Smooth muscle cell (in vitro differentiated cells): ENCODE results near the gene COPS8. TPM values are rescaled to one million over a fixed set of nuclear protein-coding genes. Genes with fewer than 3 reads are reported as not detected.

ENCODE experiments used
- DNase-seq: peaks from one replicate; lab custom pipeline; 2025; ENCODE audit not compliant: unreplicated experiment; lab: John Stamatoyannopoulos, UW
- H2AFZ ChIP-seq: fragments of 200-600 bp; sonication (generic); 2 replicates; pipeline ENCODE4 v1.6.0; 2016; ENCODE audit warnings: antibody characterized with exemption, low read depth, mild to moderate bottlenecking
- H3F3A ChIP-seq: fragments of 200-600 bp; sonication (generic); 2 replicates; pipeline ENCODE4 v1.6.0; 2017; ENCODE audit warnings: antibody characterized with exemption, low read depth
- H3K27ac ChIP-seq: fragments of 200-600 bp; sonication (generic); 2 replicates; pipeline ENCODE4 v1.5.1; 2016; ENCODE audit warnings: low read depth, mild to moderate bottlenecking
- H3K27me3 ChIP-seq: fragments of 200-600 bp; sonication (generic); 2 replicates; pipeline ENCODE4 v1.6.1; 2016; ENCODE audit warnings: low read depth, mild to moderate bottlenecking
- H3K36me3 ChIP-seq: fragments of 200-600 bp; sonication (generic); 2 replicates; pipeline ENCODE4 v1.5.1; 2016; ENCODE audit warnings: low read depth
- H3K4me1 ChIP-seq: fragments of 200-600 bp; sonication (generic); 2 replicates; pipeline ENCODE4 v1.5.1; 2016; ENCODE audit warnings: low read depth
- H3K4me2 ChIP-seq: fragments of 200-600 bp; sonication (generic); 2 replicates; pipeline ENCODE4 v1.6.0; 2016; ENCODE audit warnings: mild to moderate bottlenecking
- H3K4me3 ChIP-seq: fragments of 200-600 bp; sonication (generic); 2 replicates; pipeline ENCODE4 v1.5.1; 2016; ENCODE audit warnings: mild to moderate bottlenecking
- H3K79me2 ChIP-seq: fragments of 200-600 bp; sonication (generic); 2 replicates; pipeline ENCODE4 v1.6.0; 2016; ENCODE audit warnings: low read depth, mild to moderate bottlenecking
- H3K9ac ChIP-seq: fragments of 200-600 bp; sonication (generic); 2 replicates; pipeline ENCODE4 v1.6.0; 2016; ENCODE audit warnings: low read depth
- H3K9me3 ChIP-seq: fragments of 200-600 bp; sonication (generic); replicated peaks from 2 replicates; pipeline ENCODE4 v1.5.1; 2016; ENCODE audit warnings: low read depth
- H4K20me1 ChIP-seq: fragments of 200-600 bp; sonication (generic); 2 replicates; pipeline ENCODE4 v1.6.0; 2016; ENCODE audit warnings: low read depth
- CTCF ChIP-seq: fragments of 200-600 bp; sonication (generic); IDR thresholded peaks from 2 replicates; pipeline ENCODE4 v1.5.1; 2017; ENCODE audit warnings: borderline replicate concordance, mild to moderate bottlenecking, antibody characterized with exemption; ENCODE audit not compliant: insufficient read depth, poor library complexity, severe bottlenecking
- WGBS: methylation state at CpG from one replicate; pipeline ENCODE4 v1.1.7; 2016; ENCODE audit warnings: low lambda C conversion rate; 5-methylcytosine and 5-hydroxymethylcytosine counted together
- polyA plus RNA-seq: library from polyadenylated mRNA; unstranded; fragments of >200 nt; fragmentation: Nextera tagmentation; extraction: Ambion mirVana; gene quantifications from 2 replicates; pipeline ENCODE4 v1.2.1, GENCODE V29; 2016
- total RNA-seq: library from RNA; depleted of rRNA; stranded (reverse); fragments of >200 nt; gene quantifications from 2 replicates; pipeline ENCODE4 v1.2.3, GENCODE V29; 2014

Gene COPS8
- total and polyA plus RNA-seq, 2 experiments from 2014 or later: 132 to 159 TPM

DNA sequence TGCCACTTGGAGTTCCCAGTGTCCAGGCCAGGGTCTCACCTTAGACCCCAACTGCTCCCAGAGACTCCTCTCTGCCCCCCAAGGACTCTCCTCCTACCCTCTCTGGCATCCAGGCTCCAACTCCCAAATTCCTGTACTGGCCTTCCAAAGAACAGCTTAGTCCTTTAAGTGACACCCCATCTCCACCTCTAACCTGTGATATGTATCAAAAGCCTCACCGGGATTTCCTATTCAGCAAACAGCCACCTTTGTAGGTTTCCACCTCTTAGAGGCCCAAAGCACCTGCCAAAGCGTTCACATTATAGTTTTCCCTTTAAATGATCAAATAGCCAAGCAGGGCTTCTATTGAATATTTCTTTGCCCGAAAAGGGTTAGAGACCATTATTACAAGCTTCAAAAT is 2.7 kb upstream of the COPS8 start:
- no peaks in the 10 kb centered on the region for H3K9me3 ChIP-seq

DNA sequence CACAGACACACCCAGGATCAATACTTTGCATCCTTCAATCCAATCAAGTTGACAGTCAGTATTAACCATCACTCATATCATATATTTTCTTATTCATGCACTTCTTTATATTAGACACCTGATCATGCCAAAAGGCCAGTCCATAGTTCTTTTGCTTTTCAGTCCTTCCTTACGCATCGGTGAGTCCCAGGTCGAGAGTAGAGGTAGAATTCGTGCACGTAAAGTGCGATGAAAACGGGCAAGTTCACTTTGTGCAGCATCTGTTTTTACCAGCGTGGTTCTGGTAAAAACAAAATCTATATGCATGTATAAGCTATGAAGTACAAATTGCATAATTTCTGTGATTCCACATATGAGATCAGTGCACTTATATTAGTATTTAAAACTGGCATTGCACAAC is 1.2 kb upstream of the COPS8 start:
- H3K4me3 ChIP-seq: peak overlapping the region; percentile 86
- no peak overlapping the region for H3K9ac ChIP-seq
- 97% methylated on average over 8 of the region's 8 CpGs for WGBS

More for the DNA sequence above, 2.7 kb upstream of the COPS8 start:
- Histone ChIP-seq H4K20me1 (no peaks in the 10 kb centered on the region), H3K4me1 (peaks cover 17% of the 10 kb centered on the region), H3K27ac (no peak overlapping the region), H2AFZ (no peak overlapping the region), H3K9ac (no peak overlapping the region), H3K27me3 (no peaks in the 10 kb centered on the region), H3K36me3 (no peaks in the 10 kb centered on the region), H3K4me2 (no peak overlapping the region), H3K79me2 (peaks cover 38% of the 10 kb centered on the region), H3K4me3 (no peak overlapping the region), H3F3A (no peaks in the 10 kb centered on the region)
- no peak for DNase-seq
- 99% methylated on average over 3 of the region's 3 CpGs for WGBS
- no peak for TF ChIP-seq CTCF

DNA sequence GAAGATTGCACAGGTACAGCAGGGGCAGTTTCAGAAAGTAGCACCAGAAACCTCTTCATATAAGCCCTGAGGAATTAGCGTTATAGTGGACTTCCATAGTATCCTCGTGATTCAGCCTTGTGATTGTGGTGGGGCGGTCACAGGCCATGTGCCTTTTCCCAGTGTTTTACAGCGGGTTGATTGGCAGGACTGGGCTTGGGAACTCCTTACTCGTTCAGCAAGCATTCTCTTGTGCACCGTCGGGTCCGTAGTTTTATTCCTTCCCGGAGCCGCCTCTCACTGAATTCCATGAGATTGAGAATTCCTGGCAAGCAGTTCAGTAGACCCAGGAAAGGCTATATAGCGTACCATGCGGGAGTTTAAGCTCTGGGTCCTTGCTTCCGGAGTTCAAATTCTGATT is 5.2 kb downstream of the COPS8 start:
- no peak for TF ChIP-seq CTCF
- Histone ChIP-seq H3K27me3 (no peaks in the 10 kb centered on the region), H3K9ac (no peak overlapping the region), H3K27ac (peak overlapping the region; percentile 82), H3F3A (peaks cover 31% of the 10 kb centered on the region), H3K79me2 (peaks cover 98% of the 10 kb centered on the region), H3K9me3 (no peaks in the 10 kb centered on the region), H3K4me1 (peaks cover 13% of the 10 kb centered on the region), H3K4me3 (no peak overlapping the region), H3K36me3 (no peaks in the 10 kb centered on the region), H2AFZ (no peak overlapping the region), H4K20me1 (peaks cover 6% of the 10 kb centered on the region), H3K4me2 (peak overlapping the region; percentile 37)
- no peak for DNase-seq
- WGBS: 55% methylated on average over 13 of the region's 13 CpGs

More for the DNA sequence above, 1.2 kb upstream of the COPS8 start:
- Histone ChIP-seq H3K36me3 (no peaks in the 10 kb centered on the region), H3K27ac (peak overlapping the region; percentile 91), H4K20me1 (no peaks in the 10 kb centered on the region), H3K4me1 (peaks cover 17% of the 10 kb centered on the region), H3K27me3 (no peaks in the 10 kb centered on the region), H3K9me3 (no peaks in the 10 kb centered on the region), H3F3A (peaks cover 3% of the 10 kb centered on the region), H3K79me2 (peaks cover 53% of the 10 kb centered on the region), H3K4me2 (peak overlapping the region; percentile 94), H2AFZ (no peak overlapping the region)
- no peak for TF ChIP-seq CTCF
- DNase-seq: no peak

DNA sequence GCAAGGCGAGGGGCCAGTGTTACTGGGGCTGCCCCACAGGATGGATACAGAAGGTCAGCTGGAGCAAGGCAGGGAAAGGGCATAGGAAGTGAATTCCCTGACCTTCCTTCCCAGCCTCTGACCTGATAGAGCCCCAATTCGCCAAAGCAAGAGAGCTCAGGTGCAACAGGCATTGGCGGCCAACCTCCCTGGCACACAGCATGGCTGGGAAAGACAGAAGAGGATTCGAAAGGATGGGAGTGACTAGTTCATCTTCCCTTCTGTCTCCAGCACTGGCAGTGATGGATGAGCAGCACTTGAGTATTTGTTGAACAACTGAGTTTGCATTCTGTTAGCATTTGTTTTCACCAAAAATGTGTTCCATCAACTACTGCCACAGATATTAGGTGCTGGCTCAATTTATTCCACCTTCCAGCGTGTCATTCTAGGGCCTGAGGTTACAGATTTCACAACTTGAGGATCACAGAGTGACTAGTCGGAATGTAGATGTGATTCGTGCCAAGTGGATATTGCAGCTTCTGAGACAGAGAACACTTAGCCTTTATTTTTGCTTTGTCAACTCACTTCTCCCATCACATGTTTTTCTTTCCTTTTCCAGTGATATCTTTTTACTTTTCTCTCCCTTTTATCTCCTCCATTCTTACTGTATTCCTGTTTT is 6.2 kb downstream of the COPS8 start:
- H3K4me2 ChIP-seq: peak overlapping the region; percentile 37

More for the DNA sequence above, 6.2 kb downstream of the COPS8 start:
- Histone ChIP-seq H3K79me2 (peaks cover 90% of the 10 kb centered on the region), H3F3A (peaks cover 39% of the 10 kb centered on the region), H3K4me1 (peaks cover 8% of the 10 kb centered on the region), H2AFZ (no peak overlapping the region), H3K36me3 (no peaks in the 10 kb centered on the region), H3K27ac (peak overlapping the region; percentile 82), H3K4me3 (no peak overlapping the region), H4K20me1 (peaks cover 6% of the 10 kb centered on the region), H3K27me3 (no peaks in the 10 kb centered on the region), H3K9ac (peak overlapping the region; percentile 23), H3K9me3 (no peaks in the 10 kb centered on the region)
- WGBS: 77% methylated on average over 7 of the region's 7 CpGs
- DNase-seq: no peak
- TF ChIP-seq CTCF: no peak
